ENCODE results near the gene CDCA5. TPM values are rescaled to one million over a fixed set of nuclear protein-coding genes. Genes with fewer than 3 reads are reported as not detected.

CDCA5 gene
- total RNA-seq, 3 donors from 2014 or later = 2.9 to 14.6 (median 4.8) TPM

GRCh38 chr11:65040520-65040846 lies 43.4 kb downstream of the CDCA5 start:
- ATAC-seq = no peak
- no peaks in the 10 kb centered on the region for H3K36me3 ChIP-seq (ENCODE audit: low read depth)
- intact Hi-C loops (cut with DNase I, micrococcal nuclease) = no loop called here

DNA sequence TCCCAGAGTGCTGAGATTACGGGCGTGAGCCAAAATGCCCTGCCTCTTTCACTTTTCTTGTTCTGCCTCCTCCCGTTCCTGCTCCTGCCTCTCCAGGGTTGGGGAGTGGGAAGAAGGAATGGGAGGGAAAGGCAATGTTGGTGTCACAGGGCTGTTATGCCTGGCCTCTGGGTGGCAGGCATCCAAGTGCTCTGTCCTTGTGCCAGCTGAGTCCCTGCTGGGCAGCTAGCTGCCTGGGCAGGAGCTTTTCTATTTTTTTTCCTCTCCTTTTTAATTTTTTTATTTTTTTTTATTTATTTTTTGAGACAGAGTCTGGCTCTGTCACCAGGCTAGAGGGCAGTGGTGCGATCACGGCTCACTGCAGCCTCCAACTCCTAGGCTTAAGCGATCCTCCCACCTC lies 46.9 kb downstream of the CDCA5 start:
- Histone ChIP-seq H3K4me3 (no peak overlapping the region), H3K9me3 (no peaks in the 10 kb centered on the region), H3K36me3 (ENCODE audit: low read depth) (no peaks in the 10 kb centered on the region), H3K4me1 (ENCODE audit: low read depth) (peaks cover 10% of the 10 kb centered on the region)
- intact Hi-C loops (cut with DNase I, micrococcal nuclease) = no loop called here
- TF ChIP-seq CTCF (IDR thresholded peaks at IDR 0.05) = no peak
- peak in 2 of 3 donors; percentile 54 to 56 for DNase-seq
- ATAC-seq = no peak

More at GRCh38 chr11:65040520-65040846, 43.4 kb downstream of the CDCA5 start:
- peaks cover 26% of the 10 kb centered on the region for H3K4me1 ChIP-seq (ENCODE audit: low read depth)
- peak overlapping the region; percentile 74 for H3K4me3 ChIP-seq
- DNase-seq = no peak
- no peak for TF ChIP-seq CTCF (IDR thresholded peaks at IDR 0.05)
- H3K9me3 ChIP-seq = no peaks in the 10 kb centered on the region

- DNase-seq = no peak
- intact Hi-C loops (cut with DNase I, micrococcal nuclease) = no loop called here
- H3K4me3 ChIP-seq = no peak overlapping the region
- no peaks in the 10 kb centered on the region for H3K36me3 ChIP-seq (ENCODE audit: low read depth)
- peaks cover 4% of the 10 kb centered on the region for H3K4me1 ChIP-seq (ENCODE audit: low read depth)
- no peak for ATAC-seq
- H3K9me3 ChIP-seq = no peaks in the 10 kb centered on the region
- no peak for TF ChIP-seq CTCF (IDR thresholded peaks at IDR 0.05)
These were observed 48.3 kb downstream of the CDCA5 start for GRCh38 chr11:65035579-65035978.

DNA sequence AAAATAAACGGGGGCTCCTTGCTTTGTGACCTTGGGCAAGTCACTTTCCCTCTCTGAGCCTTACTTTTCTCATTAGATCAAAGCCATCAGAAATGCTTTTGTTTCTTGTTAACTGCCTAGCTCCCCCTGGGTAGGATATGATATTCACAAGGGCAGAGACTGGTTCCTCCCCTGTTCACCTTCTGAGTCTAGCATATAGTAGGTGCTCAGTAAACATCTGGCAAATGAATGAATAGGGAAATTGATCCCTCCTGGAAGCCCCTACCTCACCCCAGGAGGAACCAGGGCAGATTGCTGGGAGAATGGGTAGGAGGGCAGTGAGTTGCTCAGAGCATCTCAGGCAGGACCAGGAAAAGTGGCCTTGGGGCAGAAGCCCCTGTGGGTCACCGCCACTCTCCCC lies 49.4 kb downstream of the CDCA5 start:
- no peak overlapping the region for H3K4me3 ChIP-seq
- no peaks in the 10 kb centered on the region for H3K36me3 ChIP-seq (ENCODE audit: low read depth)
- intact Hi-C loops (cut with DNase I, micrococcal nuclease) = no loop called here
- no peak for DNase-seq
- H3K4me1 ChIP-seq (ENCODE audit: low read depth) = no peaks in the 10 kb centered on the region
- no peak for ATAC-seq
- no peaks in the 10 kb centered on the region for H3K9me3 ChIP-seq
- TF ChIP-seq CTCF (IDR thresholded peaks at IDR 0.05) = no peak

DNA sequence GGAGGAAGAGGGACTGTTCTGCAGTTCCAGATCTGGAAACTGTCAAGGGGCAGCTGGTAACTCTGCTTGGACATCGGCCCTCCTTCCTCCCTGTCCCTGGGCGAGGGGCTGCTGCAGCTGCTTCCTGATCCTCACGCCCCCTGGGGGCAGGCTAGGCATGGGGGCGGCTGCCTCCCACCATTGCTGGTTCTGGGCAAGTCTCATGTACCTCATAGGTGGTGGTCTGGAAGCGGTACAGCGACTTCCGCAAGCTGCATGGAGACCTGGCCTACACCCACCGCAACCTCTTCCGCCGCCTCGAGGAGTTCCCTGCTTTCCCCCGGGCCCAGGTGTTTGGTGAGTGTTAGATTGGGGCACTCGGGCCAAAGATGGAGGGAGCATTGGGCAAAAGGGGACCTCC lies 51.6 kb downstream of the CDCA5 start:
- no peaks in the 10 kb centered on the region for H3K9me3 ChIP-seq
- H3K36me3 ChIP-seq (ENCODE audit: low read depth) = no peaks in the 10 kb centered on the region
- DNase-seq = no peak
- intact Hi-C loops (cut with DNase I, micrococcal nuclease) = no loop called here
- peaks cover 18% of the 10 kb centered on the region for H3K4me1 ChIP-seq (ENCODE audit: low read depth)
- H3K4me3 ChIP-seq = no peak overlapping the region
- TF ChIP-seq CTCF (IDR thresholded peaks at IDR 0.05) = no peak
- ATAC-seq = no peak

Small RNAs within 50 kb of the gene (microRNA-seq; reads per million reads assigned to microRNA genes)
- gene MIR6751 = not detected

Other genes with a start within 250 kb of the CDCA5 start
- gene CDC42BPG, start 239.4 kb downstream of the CDCA5 start, total RNA-seq = 10 to 100 TPM; 24.3 to 73.1 (median 32.3) TPM
- gene EHD1, start 205.4 kb downstream of the CDCA5 start, total RNA-seq = 10 to 100 TPM; 58.3 to 85.9 (median 81.5) TPM
- gene ATG2A, start 166.8 kb downstream of the CDCA5 start, total RNA-seq = 10 to 100 TPM; 35.4 to 39.8 (median 36.6) TPM
- gene PPP2R5B, start 159.4 kb downstream of the CDCA5 start, total RNA-seq = 10 to 100 TPM; 23.0 to 39.7 (median 23.2) TPM
- not detected for gene GPHA2, start 148.1 kb downstream of the CDCA5 start, total RNA-seq
- not detected for gene MAJIN, start 111.9 kb downstream of the CDCA5 start, total RNA-seq
- gene BATF2, start 87.1 kb downstream of the CDCA5 start, total RNA-seq = 10 to 100 TPM; 12.7 to 25.3 (median 18.0) TPM
- 10 to 100 TPM; 70.1 to 90.6 (median 71.4) TPM for gene ARL2, start 69.9 kb downstream of the CDCA5 start, total RNA-seq
- gene SNX15, start 56.6 kb downstream of the CDCA5 start, total RNA-seq = 10 to 100 TPM; 28.5 to 46.6 (median 42.8) TPM
- 10 to 100 TPM in 2 of 3 donors, 1 to 10 TPM in 1; 8.5 to 13.1 (median 11.8) TPM for gene SAC3D1, start 42.8 kb downstream of the CDCA5 start, total RNA-seq
- gene NAALADL1, start 25.5 kb downstream of the CDCA5 start, total RNA-seq = 10 to 100 TPM in 2 of 3 donors, 1 to 10 TPM in 1; 6.9 to 57.7 (median 32.6) TPM
- 10 to 100 TPM; 36.3 to 50.6 (median 42.6) TPM for gene ZFPL1, start 182 bp upstream of the CDCA5 start, total RNA-seq
- gene VPS51, start 12.2 kb upstream of the CDCA5 start, total RNA-seq = 100 to 1,000 TPM; 149 to 200 (median 156) TPM
- gene TM7SF2, start 27.8 kb upstream of the CDCA5 start, total RNA-seq = 10 to 100 TPM; 13.1 to 25.7 (median 23.6) TPM
- gene ZNHIT2, start 33.7 kb upstream of the CDCA5 start, total RNA-seq = 1 to 10 TPM; 5.1 to 8.3 (median 6.0) TPM
- gene FAU, start 38.1 kb upstream of the CDCA5 start, total RNA-seq = 100 to 1,000 TPM; 680 to 873 (median 705) TPM
- 10 to 100 TPM; 42.6 to 48.5 (median 45.4) TPM for gene MRPL49, start 38.3 kb upstream of the CDCA5 start, total RNA-seq
- 10 to 100 TPM; 59.7 to 62.2 (median 60.3) TPM for gene SYVN1, start 50.5 kb upstream of the CDCA5 start, total RNA-seq
- gene SPDYC, start 86.2 kb upstream of the CDCA5 start, total RNA-seq = not detected
- 100 to 1,000 TPM; 211 to 389 (median 271) TPM for gene CAPN1, start 97.9 kb upstream of the CDCA5 start, total RNA-seq
- gene POLA2, start 177.9 kb upstream of the CDCA5 start, total RNA-seq = 10 to 100 TPM in 2 of 3 donors, 1 to 10 TPM in 1; 8.9 to 14.4 (median 11.4) TPM
- 10 to 100 TPM in 2 of 3 donors, 1 to 10 TPM in 1; 7.0 to 27.4 (median 11.6) TPM for gene CDC42EP2, start 230.8 kb upstream of the CDCA5 start, total RNA-seq
- 10 to 100 TPM; 32.8 to 62.9 (median 35.5) TPM for gene DPF2, start 249.8 kb upstream of the CDCA5 start, total RNA-seq